HG03575 (cell line): ENCODE results near the gene DPT.

Experiments used
- ATAC-seq: cut with Tn5 transposase; IDR thresholded peaks from one replicate; pipeline ENCODE4 v1.9.1; 2021; ENCODE audit not compliant: unreplicated experiment, insufficient number of reproducible peaks, low FRiP score; ENCODE audit errors: extremely low read depth

The DPT gene

GRCh38 chr1:168709405-168710363, 19.3 kb downstream of the DPT start:
- no peak for ATAC-seq

- ATAC-seq = no peak
Observed at GRCh38 chr1:168708698-168709404, 20.2 kb downstream of the DPT start.

GRCh38 chr1:168706391-168706992, 22.5 kb downstream of the DPT start:
- ATAC-seq = no peak

- no peak for ATAC-seq
Observed at GRCh38 chr1:168700575-168701268, 28.3 kb downstream of the DPT start.

GRCh38 chr1:168698453-168698852, 30.6 kb downstream of the DPT start:
- ATAC-seq = no peak

GRCh38 chr1:168697356-168698126, 31.5 kb downstream of the DPT start:
- ATAC-seq = no peak

- ATAC-seq = no peak
Observed at GRCh38 chr1:168696125-168696760, 32.8 kb downstream of the DPT start.

- no peak for ATAC-seq
Observed at GRCh38 chr1:168693872-168694238, 35.2 kb downstream of the DPT start.

- ATAC-seq = no peak
Observed at GRCh38 chr1:168693197-168693871, 35.7 kb downstream of the DPT start.

GRCh38 chr1:168692472-168692871, 36.5 kb downstream of the DPT start:
- ATAC-seq = no peak

- ATAC-seq = no peak
Observed at GRCh38 chr1:168691541-168691940, 37.5 kb downstream of the DPT start.

GRCh38 chr1:168689726-168690602, 39.0 kb downstream of the DPT start:
- no peak for ATAC-seq

GRCh38 chr1:168689327-168689657, 39.7 kb downstream of the DPT start:
- ATAC-seq = no peak

- ATAC-seq = no peak
Observed at GRCh38 chr1:168688644-168689326, 40.2 kb downstream of the DPT start.

GRCh38 chr1:168687816-168688215, 41.2 kb downstream of the DPT start:
- no peak for ATAC-seq

- ATAC-seq = no peak
Observed at GRCh38 chr1:168686666-168687065, 42.3 kb downstream of the DPT start.
